ENCODE data around the gene SLC38A2.

The SLC38A2 gene

GRCh38 chr12:46395388-46395787 is 22.8 kb upstream of the SLC38A2 start:
- DNase-seq: no peak

- no peak for DNase-seq
These were observed 19.1 kb upstream of the SLC38A2 start for GRCh38 chr12:46391630-46392029.

GRCh38 chr12:46390881-46391280 is 18.3 kb upstream of the SLC38A2 start:
- DNase-seq: no peak

GRCh38 chr12:46390304-46390703 is 17.7 kb upstream of the SLC38A2 start:
- no peak for DNase-seq

- no peak for DNase-seq
These were observed 16.6 kb upstream of the SLC38A2 start for GRCh38 chr12:46389031-46389616.

- DNase-seq: no peak
These were observed 16.0 kb upstream of the SLC38A2 start for GRCh38 chr12:46388427-46389021.

GRCh38 chr12:46387670-46388069 is 15.1 kb upstream of the SLC38A2 start:
- DNase-seq: no peak

GRCh38 chr12:46386877-46387629 is 14.5 kb upstream of the SLC38A2 start:
- peak in 5 of 51 donors; percentile 2 to 12 (median 5) for DNase-seq

GRCh38 chr12:46386360-46386867 is 13.8 kb upstream of the SLC38A2 start:
- DNase-seq: no peak

GRCh38 chr12:46385438-46385837 is 12.9 kb upstream of the SLC38A2 start:
- DNase-seq: no peak

- DNase-seq: no peak
These were observed 12.1 kb upstream of the SLC38A2 start for GRCh38 chr12:46384451-46385309.

GRCh38 chr12:46383654-46384450 is 11.3 kb upstream of the SLC38A2 start:
- DNase-seq: peak in 50 of 51 donors; percentile 30 to 91 (median 78)

- DNase-seq: peak; percentile 80 to 99 (median 96)
These were observed 10.5 kb upstream of the SLC38A2 start for GRCh38 chr12:46382964-46383653.

GRCh38 chr12:46382408-46382963 is 9.9 kb upstream of the SLC38A2 start:
- peak in 2 of 51 donors; percentile 6 to 50 for DNase-seq

GRCh38 chr12:46380881-46381280 is 8.3 kb upstream of the SLC38A2 start:
- DNase-seq: no peak

- DNase-seq: no peak
These were observed 7.6 kb upstream of the SLC38A2 start for GRCh38 chr12:46380022-46380796.

- no peak for DNase-seq
These were observed 6.8 kb upstream of the SLC38A2 start for GRCh38 chr12:46379352-46379751.

GRCh38 chr12:46378530-46378929 is 6.0 kb upstream of the SLC38A2 start:
- DNase-seq: no peak

- DNase-seq: no peak
These were observed 5.1 kb upstream of the SLC38A2 start for GRCh38 chr12:46377678-46378077.
